Measurements from ENCODE around the gene ZC2HC1B. TPM values are rescaled to one million over a fixed set of nuclear protein-coding genes. Genes with fewer than 3 reads are reported as not detected.

The ZC2HC1B gene
- total RNA-seq, 1 donor from 2014 or later: not detected

DNA sequence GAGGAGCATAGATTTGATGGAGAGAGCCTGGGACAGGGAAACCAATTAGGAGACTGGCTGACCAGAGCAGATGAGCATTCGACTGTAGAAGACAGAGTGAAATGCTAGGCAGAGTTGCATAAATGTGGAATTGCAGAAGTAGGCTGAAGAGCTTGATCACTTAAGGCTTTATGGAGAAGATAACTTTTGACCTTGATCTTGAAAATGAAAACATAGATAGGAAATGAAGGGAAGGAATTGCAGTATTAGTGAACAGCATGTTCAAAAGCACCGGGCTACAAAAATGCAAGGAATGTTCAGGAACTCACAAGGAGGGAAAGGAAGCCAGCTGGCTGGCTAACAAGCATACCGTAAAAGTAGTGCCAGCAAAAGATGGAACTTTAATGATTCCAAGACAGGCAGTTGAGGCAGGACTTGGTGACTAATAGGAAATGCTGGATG is 41.7 kb upstream of the ZC2HC1B start:
- peaks cover 14% of the 10 kb centered on the region for H3K4me1 ChIP-seq (ENCODE audit: insufficient read depth, low read length)
- Mint-ChIP-seq H3K4me1 (ENCODE audit: low read depth, unreplicated experiment) (peaks cover 12% of the 10 kb centered on the region), H3K9me3 (ENCODE audit: unreplicated experiment) (no peaks in the 10 kb centered on the region), H3K36me3 (ENCODE audit: low read depth, unreplicated experiment) (peaks cover 4% of the 10 kb centered on the region), H3K27ac (ENCODE audit: unreplicated experiment) (peak overlapping the region; percentile 9), H3K27me3 (ENCODE audit: low read depth, unreplicated experiment) (no peaks in the 10 kb centered on the region), H3K4me3 (ENCODE audit: unreplicated experiment) (peak overlapping the region; percentile 10)
- H3K27ac ChIP-seq (ENCODE audit: low read depth, low read length): no peak overlapping the region
- H3K27me3 ChIP-seq (ENCODE audit: insufficient read depth, low read length): no peaks in the 10 kb centered on the region
- no peak overlapping the region for H2AFZ ChIP-seq (ENCODE audit: low read depth, low read length)
- no peak overlapping the region for H3K4me3 ChIP-seq (ENCODE audit: insufficient read depth, low read depth, low read length)
- peak; percentile 54 for FAIRE-seq
- no peaks in the 10 kb centered on the region for H4K20me1 ChIP-seq (ENCODE audit: insufficient read depth, low read length)
- H3K4me2 ChIP-seq (ENCODE audit: low read length): peak overlapping the region; percentile 64
- TF ChIP-seq, protein P1, sequence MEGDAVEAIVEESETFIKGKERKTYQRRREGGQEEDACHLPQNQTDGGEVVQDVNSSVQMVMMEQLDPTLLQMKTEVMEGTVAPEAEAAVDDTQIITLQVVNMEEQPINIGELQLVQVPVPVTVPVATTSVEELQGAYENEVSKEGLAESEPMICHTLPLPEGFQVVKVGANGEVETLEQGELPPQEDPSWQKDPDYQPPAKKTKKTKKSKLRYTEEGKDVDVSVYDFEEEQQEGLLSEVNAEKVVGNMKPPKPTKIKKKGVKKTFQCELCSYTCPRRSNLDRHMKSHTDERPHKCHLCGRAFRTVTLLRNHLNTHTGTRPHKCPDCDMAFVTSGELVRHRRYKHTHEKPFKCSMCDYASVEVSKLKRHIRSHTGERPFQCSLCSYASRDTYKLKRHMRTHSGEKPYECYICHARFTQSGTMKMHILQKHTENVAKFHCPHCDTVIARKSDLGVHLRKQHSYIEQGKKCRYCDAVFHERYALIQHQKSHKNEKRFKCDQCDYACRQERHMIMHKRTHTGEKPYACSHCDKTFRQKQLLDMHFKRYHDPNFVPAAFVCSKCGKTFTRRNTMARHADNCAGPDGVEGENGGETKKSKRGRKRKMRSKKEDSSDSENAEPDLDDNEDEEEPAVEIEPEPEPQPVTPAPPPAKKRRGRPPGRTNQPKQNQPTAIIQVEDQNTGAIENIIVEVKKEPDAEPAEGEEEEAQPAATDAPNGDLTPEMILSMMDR (IDR thresholded peaks at IDR 0.05; ENCODE audit: insufficient read depth, low read depth, low read length): no peak
- TF ChIP-seq EZH2 (IDR thresholded peaks at IDR 0.05; ENCODE audit: insufficient read depth, low read length): no peak
- no peak overlapping the region for H3K9ac ChIP-seq (ENCODE audit: low read length)
- no peaks in the 10 kb centered on the region for H3K79me2 ChIP-seq (ENCODE audit: insufficient read depth, low read length)
- H3K36me3 ChIP-seq (ENCODE audit: insufficient read depth, low read length): no peaks in the 10 kb centered on the region
- H3K9me3 ChIP-seq (ENCODE audit: insufficient read depth, low read depth, low read length): no peaks in the 10 kb centered on the region
- DNase-seq (ENCODE audit: low read depth): peak; percentile 80

DNA sequence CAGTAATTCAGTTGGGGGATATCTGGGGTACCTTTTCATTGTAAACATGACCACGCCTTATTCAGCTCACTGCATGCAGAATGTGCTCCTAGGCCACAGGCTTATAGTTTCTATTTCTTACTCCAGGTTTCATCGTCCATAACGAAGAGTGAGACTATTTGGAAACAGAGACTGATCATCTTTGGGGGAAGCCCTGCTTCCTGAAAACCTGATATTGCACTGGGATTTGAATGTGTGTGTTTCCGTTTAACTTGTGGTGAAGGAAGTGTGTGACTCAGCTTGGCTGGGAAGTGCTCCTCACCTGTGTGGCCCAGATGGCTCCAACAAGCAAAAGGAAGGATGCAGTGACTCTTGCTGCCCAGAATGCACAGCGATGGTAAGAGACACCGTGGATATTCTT is 40.7 kb upstream of the ZC2HC1B start:
- DNase-seq (ENCODE audit: low read depth) (no peak), FAIRE-seq (no peak)
- no peak overlapping the region for H3K4me3 ChIP-seq (ENCODE audit: insufficient read depth, low read depth, low read length)
- no peaks in the 10 kb centered on the region for H4K20me1 ChIP-seq (ENCODE audit: insufficient read depth, low read length)
- no peaks in the 10 kb centered on the region for H3K27me3 Mint-ChIP-seq (ENCODE audit: low read depth, unreplicated experiment)
- no peaks in the 10 kb centered on the region for H3K27me3 ChIP-seq (ENCODE audit: insufficient read depth, low read length)
- H3K36me3 Mint-ChIP-seq (ENCODE audit: low read depth, unreplicated experiment): peaks cover 4% of the 10 kb centered on the region
- no peak overlapping the region for H3K27ac ChIP-seq (ENCODE audit: low read depth, low read length)
- H3K9ac ChIP-seq (ENCODE audit: low read length): no peak overlapping the region
- H3K4me3 Mint-ChIP-seq (ENCODE audit: unreplicated experiment): no peak overlapping the region
- H3K27ac Mint-ChIP-seq (ENCODE audit: unreplicated experiment): peak overlapping the region; percentile 29
- H3K4me1 ChIP-seq (ENCODE audit: insufficient read depth, low read length): peaks cover 14% of the 10 kb centered on the region
- H3K9me3 Mint-ChIP-seq (ENCODE audit: unreplicated experiment): no peaks in the 10 kb centered on the region
- no peak overlapping the region for H2AFZ ChIP-seq (ENCODE audit: low read depth, low read length)
- H3K4me2 ChIP-seq (ENCODE audit: low read length): no peak overlapping the region
- TF ChIP-seq, protein P1 (IDR thresholded peaks at IDR 0.05; ENCODE audit: insufficient read depth, low read depth, low read length): no peak
- no peak for TF ChIP-seq EZH2 (IDR thresholded peaks at IDR 0.05; ENCODE audit: insufficient read depth, low read length)
- no peaks in the 10 kb centered on the region for H3K9me3 ChIP-seq (ENCODE audit: insufficient read depth, low read depth, low read length)
- no peaks in the 10 kb centered on the region for H3K79me2 ChIP-seq (ENCODE audit: insufficient read depth, low read length)
- H3K4me1 Mint-ChIP-seq (ENCODE audit: low read depth, unreplicated experiment): peaks cover 12% of the 10 kb centered on the region
- no peaks in the 10 kb centered on the region for H3K36me3 ChIP-seq (ENCODE audit: insufficient read depth, low read length)

DNA sequence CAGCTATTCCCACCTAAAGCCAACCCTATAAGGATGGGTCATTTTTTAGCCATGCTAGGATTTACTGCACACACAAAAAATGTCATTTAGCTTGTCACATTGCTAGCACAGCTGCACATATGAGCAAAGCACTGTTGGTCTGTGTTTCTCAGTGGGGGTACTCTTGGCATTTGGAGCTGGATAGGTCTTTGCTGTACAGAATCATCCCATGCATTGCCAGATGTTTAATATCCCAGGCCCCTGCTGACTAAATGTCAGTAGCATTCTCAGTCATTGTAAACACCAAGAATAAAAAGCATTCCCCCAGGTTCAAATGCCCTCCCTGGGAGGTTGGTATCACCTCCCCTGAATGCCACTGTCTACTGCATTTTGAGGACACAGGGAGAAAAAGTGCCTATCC is 35.7 kb upstream of the ZC2HC1B start:
- Mint-ChIP-seq H3K36me3 (ENCODE audit: low read depth, unreplicated experiment) (no peaks in the 10 kb centered on the region), H3K4me3 (ENCODE audit: unreplicated experiment) (no peak overlapping the region), H3K9me3 (ENCODE audit: unreplicated experiment) (no peaks in the 10 kb centered on the region), H3K27me3 (ENCODE audit: low read depth, unreplicated experiment) (no peaks in the 10 kb centered on the region), H3K27ac (ENCODE audit: unreplicated experiment) (no peak overlapping the region), H3K4me1 (ENCODE audit: low read depth, unreplicated experiment) (peaks cover 3% of the 10 kb centered on the region)
- Histone ChIP-seq H4K20me1 (ENCODE audit: insufficient read depth, low read length) (no peaks in the 10 kb centered on the region), H3K36me3 (ENCODE audit: insufficient read depth, low read length) (peaks cover 2% of the 10 kb centered on the region), H3K4me1 (ENCODE audit: insufficient read depth, low read length) (peaks cover 2% of the 10 kb centered on the region), H3K4me3 (ENCODE audit: insufficient read depth, low read depth, low read length) (no peak overlapping the region), H3K9me3 (ENCODE audit: insufficient read depth, low read depth, low read length) (no peaks in the 10 kb centered on the region), H3K79me2 (ENCODE audit: insufficient read depth, low read length) (no peaks in the 10 kb centered on the region), H3K27me3 (ENCODE audit: insufficient read depth, low read length) (no peaks in the 10 kb centered on the region), H2AFZ (ENCODE audit: low read depth, low read length) (no peak overlapping the region), H3K27ac (ENCODE audit: low read depth, low read length) (no peak overlapping the region), H3K9ac (ENCODE audit: low read length) (no peak overlapping the region), H3K4me2 (ENCODE audit: low read length) (no peak overlapping the region)
- no peak for FAIRE-seq
- DNase-seq (ENCODE audit: low read depth): no peak
- TF ChIP-seq, protein P1 (IDR thresholded peaks at IDR 0.05; ENCODE audit: insufficient read depth, low read depth, low read length): no peak
- no peak for TF ChIP-seq EZH2 (IDR thresholded peaks at IDR 0.05; ENCODE audit: insufficient read depth, low read length)
